KMS-11 (cell line): Measurements from ENCODE around the gene MOV10L1.

Experiments used
- H2AFZ ChIP-seq: fragments of 200-600 bp; sonication (generic); 2 replicates; pipeline ENCODE4 v1.6.1; 2016; ENCODE audit warnings: antibody characterized with exemption, mixed run types, low read depth
- H3K27ac ChIP-seq: fragments of 200-600 bp; sonication (generic); 2 replicates; pipeline ENCODE4 v1.6.1; 2016; ENCODE audit warnings: mild to moderate bottlenecking, mixed run types
- H3K27me3 ChIP-seq: fragments of 200-600 bp; sonication (generic); 2 replicates; pipeline ENCODE4 v1.6.1; 2017; ENCODE audit warnings: mild to moderate bottlenecking, low read depth, mixed run types, moderate library complexity; ENCODE audit not compliant: insufficient read depth
- H3K36me3 ChIP-seq: fragments of 200-600 bp; sonication (generic); 2 replicates; pipeline ENCODE4 v1.6.1; 2017; ENCODE audit warnings: mild to moderate bottlenecking, mixed run types; ENCODE audit not compliant: insufficient read depth
- H3K4me1 ChIP-seq: fragments of 200-600 bp; sonication (generic); 2 replicates; pipeline ENCODE4 v1.6.1; 2016; ENCODE audit warnings: mild to moderate bottlenecking, low read depth, mixed run types; ENCODE audit not compliant: poor library complexity, severe bottlenecking
- H3K4me2 ChIP-seq: fragments of 200-600 bp; sonication (generic); 2 replicates; pipeline ENCODE4 v1.7.0; 2016; ENCODE audit warnings: mild to moderate bottlenecking, mixed run types
- H3K4me3 ChIP-seq: fragments of 200-600 bp; sonication (generic); IDR thresholded peaks from 2 replicates; pipeline ENCODE4 v1.6.1; 2017; ENCODE audit warnings: low read depth, low read length, mixed read lengths; ENCODE audit not compliant: insufficient read depth
- H3K79me2 ChIP-seq: fragments of 200-600 bp; sonication (generic); 2 replicates; pipeline ENCODE4 v1.6.1; 2016; ENCODE audit warnings: low read depth, mixed run types; ENCODE audit not compliant: insufficient read depth
- H3K9ac ChIP-seq: fragments of 200-600 bp; sonication (generic); 2 replicates; pipeline ENCODE4 v1.6.1; 2016; ENCODE audit warnings: mild to moderate bottlenecking, mixed run types
- H4K20me1 ChIP-seq: fragments of 200-600 bp; sonication (generic); 2 replicates; pipeline ENCODE4 v1.6.1; 2016; ENCODE audit warnings: mild to moderate bottlenecking, mixed run types; ENCODE audit not compliant: insufficient read depth
- TF ChIP-seq, protein P1 (sequence below): fragments of 200-600 bp; sonication (generic); conservative IDR thresholded peaks from 2 replicates; pipeline ENCODE4 v1.6.1; 2017; ENCODE audit warnings: low read depth, mild to moderate bottlenecking, antibody characterized with exemption, low read length, moderate library complexity, mixed read lengths

MOV10L1 gene

DNA sequence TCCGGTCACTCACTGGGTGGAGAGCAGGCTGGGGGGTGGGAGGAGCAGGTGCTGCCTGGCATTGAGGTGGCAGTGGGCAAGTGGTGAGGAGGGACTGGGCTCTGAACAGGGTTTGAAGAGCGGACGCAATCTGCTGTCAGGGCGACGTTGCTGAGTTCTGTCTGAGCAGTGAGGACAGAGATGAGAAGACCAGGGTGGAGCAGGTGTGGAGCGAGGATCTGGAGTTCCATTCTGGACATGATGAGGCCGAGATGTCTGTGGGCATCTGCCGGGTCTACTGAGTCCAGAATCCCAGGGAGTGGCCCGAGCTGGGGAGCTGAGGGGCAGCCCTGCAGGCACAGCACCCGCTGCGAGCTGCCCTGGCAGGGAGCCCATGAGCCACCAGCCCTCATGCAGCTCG lies 2.2 kb upstream of the MOV10L1 start:
- Histone ChIP-seq H4K20me1 (no peaks in the 10 kb centered on the region), H3K4me2 (no peak overlapping the region), H3K9ac (no peak overlapping the region), H3K27ac (no peak overlapping the region), H3K79me2 (no peaks in the 10 kb centered on the region), H3K36me3 (no peaks in the 10 kb centered on the region), H3K4me1 (no peaks in the 10 kb centered on the region), H3K27me3 (peaks cover 4% of the 10 kb centered on the region; the same call in 1 of the 2 replicates), H2AFZ (no peak overlapping the region), H3K4me3 (no peak overlapping the region)
- TF ChIP-seq, protein P1, sequence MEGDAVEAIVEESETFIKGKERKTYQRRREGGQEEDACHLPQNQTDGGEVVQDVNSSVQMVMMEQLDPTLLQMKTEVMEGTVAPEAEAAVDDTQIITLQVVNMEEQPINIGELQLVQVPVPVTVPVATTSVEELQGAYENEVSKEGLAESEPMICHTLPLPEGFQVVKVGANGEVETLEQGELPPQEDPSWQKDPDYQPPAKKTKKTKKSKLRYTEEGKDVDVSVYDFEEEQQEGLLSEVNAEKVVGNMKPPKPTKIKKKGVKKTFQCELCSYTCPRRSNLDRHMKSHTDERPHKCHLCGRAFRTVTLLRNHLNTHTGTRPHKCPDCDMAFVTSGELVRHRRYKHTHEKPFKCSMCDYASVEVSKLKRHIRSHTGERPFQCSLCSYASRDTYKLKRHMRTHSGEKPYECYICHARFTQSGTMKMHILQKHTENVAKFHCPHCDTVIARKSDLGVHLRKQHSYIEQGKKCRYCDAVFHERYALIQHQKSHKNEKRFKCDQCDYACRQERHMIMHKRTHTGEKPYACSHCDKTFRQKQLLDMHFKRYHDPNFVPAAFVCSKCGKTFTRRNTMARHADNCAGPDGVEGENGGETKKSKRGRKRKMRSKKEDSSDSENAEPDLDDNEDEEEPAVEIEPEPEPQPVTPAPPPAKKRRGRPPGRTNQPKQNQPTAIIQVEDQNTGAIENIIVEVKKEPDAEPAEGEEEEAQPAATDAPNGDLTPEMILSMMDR: no peak

DNA sequence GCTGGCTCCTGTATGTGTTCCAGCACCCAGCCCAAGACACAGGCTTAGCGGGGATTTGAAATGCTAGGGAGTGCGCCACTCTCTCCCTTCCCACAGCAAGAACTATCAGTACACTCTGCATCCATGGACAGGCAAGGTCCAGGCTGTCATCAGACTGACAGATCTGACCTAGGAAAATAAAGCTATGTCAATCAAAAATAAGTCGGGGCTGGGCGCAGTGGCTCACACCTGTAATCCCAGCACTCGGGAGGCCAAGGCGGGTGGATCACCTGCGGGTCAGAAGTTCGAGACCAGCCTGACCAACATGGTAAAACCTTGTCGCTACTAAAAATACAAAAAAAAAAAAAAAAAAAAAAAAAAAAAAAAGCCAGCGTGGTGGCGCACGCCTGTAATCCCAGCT lies 1.7 kb upstream of the MOV10L1 start:
- H3K36me3 ChIP-seq: no peaks in the 10 kb centered on the region
- H4K20me1 ChIP-seq: no peaks in the 10 kb centered on the region
- H3K4me3 ChIP-seq: no peak overlapping the region
- H3K79me2 ChIP-seq: no peaks in the 10 kb centered on the region
- no peak overlapping the region for H3K4me2 ChIP-seq
- no peak overlapping the region for H3K9ac ChIP-seq
- no peak overlapping the region for H2AFZ ChIP-seq
- no peaks in the 10 kb centered on the region for H3K4me1 ChIP-seq
- H3K27me3 ChIP-seq: peaks cover 4% of the 10 kb centered on the region; the same call in 1 of the 2 replicates
- H3K27ac ChIP-seq: no peak overlapping the region
- TF ChIP-seq, protein P1: no peak

DNA sequence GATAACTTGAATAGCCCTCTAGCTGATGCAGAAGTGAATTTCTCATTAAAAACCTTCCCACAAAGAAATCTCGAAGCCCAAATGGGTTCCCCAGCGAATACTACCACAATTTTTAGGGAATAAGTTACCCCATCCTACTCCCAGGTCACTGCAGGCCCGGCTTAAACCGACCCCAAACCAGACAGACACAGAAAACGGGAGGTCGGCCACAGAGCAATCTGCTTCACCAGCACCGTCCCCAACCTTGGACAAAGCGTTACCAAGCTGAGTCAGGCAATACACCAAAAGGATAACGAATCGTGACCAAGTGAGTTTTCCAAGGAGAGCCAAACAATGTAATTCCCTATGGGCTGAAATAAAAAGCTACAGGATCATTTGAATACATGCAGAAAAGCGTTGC lies 575 bp upstream of the MOV10L1 start:
- H3K27me3 ChIP-seq: peaks cover 4% of the 10 kb centered on the region; the same call in 1 of the 2 replicates
- H4K20me1 ChIP-seq: no peaks in the 10 kb centered on the region
- H3K4me3 ChIP-seq: no peak overlapping the region
- no peaks in the 10 kb centered on the region for H3K36me3 ChIP-seq
- H3K27ac ChIP-seq: no peak overlapping the region
- no peak overlapping the region for H3K9ac ChIP-seq
- no peak overlapping the region for H3K4me2 ChIP-seq
- H3K79me2 ChIP-seq: no peaks in the 10 kb centered on the region
- no peaks in the 10 kb centered on the region for H3K4me1 ChIP-seq
- TF ChIP-seq, protein P1: no peak
- no peak overlapping the region for H2AFZ ChIP-seq

- H3K27ac ChIP-seq: no peak overlapping the region
- no peak overlapping the region for H3K9ac ChIP-seq
- TF ChIP-seq, protein P1: no peak
- no peaks in the 10 kb centered on the region; the same call in 1 of the 2 replicates for H3K27me3 ChIP-seq
- no peak overlapping the region for H3K4me2 ChIP-seq
- H2AFZ ChIP-seq: no peak overlapping the region
- no peaks in the 10 kb centered on the region for H3K4me1 ChIP-seq
- H4K20me1 ChIP-seq: no peaks in the 10 kb centered on the region
- H3K36me3 ChIP-seq: no peaks in the 10 kb centered on the region
- H3K4me3 ChIP-seq: no peak overlapping the region
- H3K79me2 ChIP-seq: no peaks in the 10 kb centered on the region
Measured at GRCh38 chr22:50090412-50090714, 557 bp downstream of the MOV10L1 start.
